Activated CD4-positive, alpha-beta memory T cell treated with anti-CD3 and anti-CD28 coated beads, Interleukin-2, amount 10 ng/mL, durations not matched to agents 7 days and 5 days (primary cell): ENCODE measurements around the gene TNFRSF1A. TPM values are rescaled to one million over a fixed set of nuclear protein-coding genes. Genes with fewer than 3 reads are reported as not detected.

ENCODE experiments used
- CTCF ChIA-PET: fragments of 350-600 bp; sonication (Branson Sonifier 250); formaldehyde crosslinking; loops from one replicate; lab custom pipeline; 2021; ENCODE audit warnings: antibody characterized with exemption, inconsistent platforms; lab: Charles Lee
- POLR2A ChIA-PET: fragments of 350-600 bp; sonication (Branson Sonifier 250); formaldehyde crosslinking; loops from one replicate; lab custom pipeline; 2021; ENCODE audit warnings: antibody characterized with exemption; lab: Charles Lee
- DNase-seq: peaks from one replicate; pipeline ENCODE4 v3.0.0-alpha.2; 2020
- H3K27ac Mint-ChIP-seq: one replicate; pipeline ENCODE4 v1.8.0; 2021; ENCODE audit warnings: mild to moderate bottlenecking, mixed read lengths
- H3K27me3 Mint-ChIP-seq: one replicate; pipeline ENCODE4 v1.8.0; 2021; ENCODE audit warnings: mixed read lengths
- H3K36me3 Mint-ChIP-seq: one replicate; pipeline ENCODE4 v1.8.0; 2021; ENCODE audit warnings: low read depth, mixed read lengths
- H3K4me1 Mint-ChIP-seq: one replicate; pipeline ENCODE4 v1.8.0; 2021; ENCODE audit warnings: mixed read lengths
- H3K4me3 Mint-ChIP-seq: one replicate; pipeline ENCODE4 v1.8.0; 2021; ENCODE audit warnings: mild to moderate bottlenecking, mixed read lengths
- H3K9me3 Mint-ChIP-seq: one replicate; pipeline ENCODE4 v1.8.0; 2021; ENCODE audit warnings: mixed read lengths
- total RNA-seq, 2 experiments: library from RNA; stranded (reverse); gene quantifications; one replicate each; pipeline ENCODE4 v1.2.3, GENCODE V29; 2021

The TNFRSF1A gene
- total RNA-seq, 2 experiments from 2014 or later = 61.5 to 61.9 TPM

DNA sequence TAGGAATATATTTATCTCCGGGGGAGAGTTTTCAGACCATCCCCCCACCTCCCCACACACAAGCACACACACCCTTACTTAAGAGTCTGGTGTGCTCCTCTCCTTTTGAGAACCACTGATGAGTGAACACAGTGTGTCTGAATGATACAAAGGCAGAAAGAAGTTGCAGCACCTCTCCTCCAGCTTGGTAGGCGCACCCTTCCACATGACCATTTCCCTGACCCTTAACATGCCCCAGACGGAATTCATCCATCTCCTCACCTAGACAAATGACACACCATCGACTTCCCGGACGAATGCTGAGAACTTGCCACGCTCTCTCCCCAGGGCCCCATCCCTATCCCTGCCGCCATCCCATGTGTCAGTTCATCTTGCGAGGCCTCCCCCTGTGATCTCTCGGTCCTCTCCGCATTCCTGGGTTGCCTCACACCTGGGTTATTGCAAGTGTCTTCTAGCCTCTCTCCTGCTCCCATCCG lies 3.9 kb downstream of the TNFRSF1A start:
- peaks cover 14% of the 10 kb centered on the region for H3K4me1 Mint-ChIP-seq
- POLR2A ChIA-PET = interaction anchor here (1.0 to 5.1 kb wide), 5 partner anchors 8 to 194 kb away, joined by 4 to 47 read pairs (median 20); partner anchors contain the start of gene TAPBPL
- CTCF ChIA-PET = interaction anchor here (1.4 to 4.6 kb wide), 5 partner anchors 15 to 200 kb away, joined by 3 to 71 read pairs (median 19); no protein-coding TSS in a partner anchor

DNA sequence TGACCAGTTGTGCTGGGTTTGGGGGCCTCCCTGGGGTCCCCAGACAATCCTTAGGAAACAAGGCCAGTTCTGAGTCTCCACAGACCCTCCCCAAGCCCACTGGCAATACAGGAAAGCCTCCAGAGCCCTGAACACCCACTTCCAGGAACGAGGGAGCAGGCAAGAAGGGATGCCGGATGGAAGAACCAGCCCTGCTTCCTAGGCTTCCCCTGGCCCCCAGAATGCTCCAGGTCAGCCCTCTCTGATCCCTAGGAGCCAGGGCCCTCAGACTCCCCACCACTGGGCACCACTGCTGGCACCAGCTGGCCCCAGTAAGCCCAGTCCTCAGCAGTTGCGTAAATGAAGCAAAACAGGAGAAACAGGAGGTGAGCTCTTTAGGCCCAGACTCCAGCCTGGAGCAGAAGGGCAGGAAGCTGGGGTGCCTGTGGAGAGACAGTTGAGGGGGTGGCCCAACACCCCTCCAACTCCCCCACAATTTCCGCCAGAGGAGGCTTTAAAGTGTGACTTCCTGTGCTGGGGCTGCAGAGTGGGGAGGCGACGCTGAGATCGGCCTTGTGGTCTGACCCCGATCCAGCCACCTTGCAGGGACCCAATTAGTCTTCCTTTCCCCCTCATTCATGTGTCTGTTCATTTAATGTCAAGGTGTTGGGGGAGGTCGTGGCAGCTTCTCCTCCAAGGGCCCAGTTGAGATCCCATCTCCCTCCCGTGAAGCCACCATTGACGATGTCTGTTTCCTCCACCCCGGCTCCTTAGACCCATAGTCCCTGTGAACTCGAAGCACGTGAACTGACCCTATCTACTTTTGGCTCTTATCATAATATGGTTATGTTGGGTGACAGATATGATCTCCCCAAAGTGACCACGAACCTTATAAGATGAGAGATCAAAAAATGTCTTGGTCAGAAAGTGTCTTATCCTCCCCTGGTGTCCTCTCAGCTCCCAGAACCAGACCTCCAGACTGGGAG lies 4.7 kb downstream of the TNFRSF1A start:
- POLR2A ChIA-PET = interaction anchor here (0.6 to 5.1 kb wide), 16 partner anchors 9 to 197 kb away, joined by 3 to 47 read pairs (median 4); partner anchors contain the start of genes GAPDH, MRPL51, TAPBPL and VAMP1
- Mint-ChIP-seq H3K27ac (no peak overlapping the region), H3K27me3 (no peaks in the 10 kb centered on the region)

More for the DNA sequence above, 3.9 kb downstream of the TNFRSF1A start:
- no peak overlapping the region for H3K4me3 Mint-ChIP-seq
- no peak for DNase-seq
- no peaks in the 10 kb centered on the region for H3K9me3 Mint-ChIP-seq
- H3K36me3 Mint-ChIP-seq = peaks cover 30% of the 10 kb centered on the region
- no peak overlapping the region for H3K27ac Mint-ChIP-seq
- no peaks in the 10 kb centered on the region for H3K27me3 Mint-ChIP-seq

DNA sequence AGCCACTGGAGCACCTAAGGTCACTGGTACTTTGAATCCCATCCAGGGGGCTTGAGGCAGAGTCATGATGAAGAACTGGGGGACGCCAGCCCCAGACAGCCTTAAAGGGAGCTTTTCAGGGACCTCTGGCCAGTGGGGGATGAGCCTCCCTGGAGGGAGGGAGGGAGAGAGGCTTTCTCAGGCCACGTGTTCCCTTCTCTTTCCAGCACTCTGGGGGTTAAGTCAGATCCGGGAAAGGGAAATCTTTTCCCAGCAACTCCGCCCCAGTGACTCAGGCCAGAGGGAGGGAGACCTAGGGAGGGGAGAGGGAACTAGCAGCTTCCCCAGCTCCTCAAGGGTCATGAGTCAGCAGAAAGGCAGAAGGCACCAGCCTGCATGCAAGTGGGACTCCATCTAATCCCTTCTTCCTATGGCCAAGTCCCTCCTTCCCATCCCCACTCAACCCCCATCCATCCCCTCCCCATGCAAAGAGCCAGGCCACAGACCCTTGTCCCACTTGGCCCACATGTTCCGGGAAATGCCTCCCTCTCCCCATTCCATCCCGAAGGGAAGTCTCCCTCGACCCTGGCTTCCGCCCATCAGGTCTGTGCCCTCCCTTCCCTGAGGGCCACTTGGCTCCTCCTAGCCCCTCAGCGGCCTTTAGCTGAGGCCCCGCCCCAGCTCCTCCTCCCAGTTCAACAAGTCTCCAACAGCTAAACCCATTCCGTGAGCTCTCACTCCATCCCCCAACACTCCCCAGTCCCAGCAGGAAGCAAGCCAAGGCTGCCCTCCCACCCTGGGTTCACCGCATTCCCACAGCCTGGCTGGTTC lies 5.6 kb downstream of the TNFRSF1A start:
- Mint-ChIP-seq H3K9me3 (no peaks in the 10 kb centered on the region), H3K27ac (no peak overlapping the region), H3K36me3 (peaks cover 40% of the 10 kb centered on the region), H3K27me3 (no peaks in the 10 kb centered on the region), H3K4me3 (no peak overlapping the region), H3K4me1 (no peaks in the 10 kb centered on the region)
- POLR2A ChIA-PET = interaction anchor here (1.0 to 5.1 kb wide), 19 partner anchors 10 to 199 kb away, joined by 3 to 47 read pairs (median 4); partner anchors contain the start of genes GAPDH, TAPBPL and VAMP1
- CTCF ChIA-PET = interaction anchor here (0.9 to 4.6 kb wide), 19 partner anchors 9 to 201 kb away, joined by 3 to 71 read pairs (median 5); partner anchors contain the start of genes TAPBPL and VAMP1
- DNase-seq = peak; percentile 73

More for the DNA sequence above, 4.7 kb downstream of the TNFRSF1A start:
- DNase-seq = peak; percentile 79
- Mint-ChIP-seq H3K36me3 (peaks cover 39% of the 10 kb centered on the region), H3K4me3 (no peak overlapping the region), H3K4me1 (peaks cover 5% of the 10 kb centered on the region), H3K9me3 (no peaks in the 10 kb centered on the region)
- CTCF ChIA-PET = interaction anchor here (0.8 to 4.6 kb wide), 14 partner anchors 8 to 200 kb away, joined by 3 to 71 read pairs (median 10); partner anchors contain the start of gene TAPBPL

DNA sequence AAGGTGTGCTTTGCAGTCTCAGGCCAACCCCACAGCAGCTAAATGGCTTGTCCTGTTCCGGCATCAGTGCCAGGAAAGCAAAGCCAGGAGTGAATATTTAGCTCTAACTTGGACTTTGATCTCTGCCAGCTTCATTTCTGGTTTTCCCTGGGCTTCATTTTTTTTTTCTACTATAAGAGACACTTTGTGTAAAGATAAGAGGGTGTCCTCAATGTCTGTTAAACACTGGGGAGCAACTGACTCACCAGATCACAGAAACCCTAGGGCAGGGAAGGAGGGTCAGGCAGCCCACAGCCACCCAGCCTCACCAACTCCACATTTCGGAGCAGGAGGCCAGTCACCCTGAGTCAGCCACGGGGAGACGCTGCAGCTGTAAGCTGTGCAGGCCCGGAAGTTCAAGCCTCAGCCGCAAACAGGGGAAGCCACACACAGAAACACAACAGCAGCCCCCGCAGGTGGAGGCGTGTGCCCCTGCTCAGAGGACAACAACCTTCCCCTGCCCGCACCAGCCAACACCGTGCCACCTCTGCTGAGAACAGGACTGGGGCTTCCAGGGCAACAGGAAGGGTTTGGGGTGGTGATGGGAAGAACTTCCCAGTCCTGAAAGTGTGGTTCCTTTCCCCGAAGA lies 6.3 kb downstream of the TNFRSF1A start:
- Mint-ChIP-seq H3K27ac (no peak overlapping the region), H3K27me3 (no peaks in the 10 kb centered on the region), H3K9me3 (no peaks in the 10 kb centered on the region), H3K4me1 (no peaks in the 10 kb centered on the region), H3K4me3 (no peak overlapping the region), H3K36me3 (peaks cover 47% of the 10 kb centered on the region)
- DNase-seq = peak; percentile 90
- ChIA-PET POLR2A (interaction anchor here (0.7 to 5.1 kb wide), 22 partner anchors 10 to 204 kb away, joined by 3 to 47 read pairs (median 6); partner anchors contain the start of genes GAPDH, TAPBPL and VAMP1), CTCF (interaction anchor here (0.6 to 4.6 kb wide), 24 partner anchors 9 to 184 kb away, joined by 3 to 71 read pairs (median 6); partner anchors contain the start of genes TAPBPL and VAMP1)

DNA sequence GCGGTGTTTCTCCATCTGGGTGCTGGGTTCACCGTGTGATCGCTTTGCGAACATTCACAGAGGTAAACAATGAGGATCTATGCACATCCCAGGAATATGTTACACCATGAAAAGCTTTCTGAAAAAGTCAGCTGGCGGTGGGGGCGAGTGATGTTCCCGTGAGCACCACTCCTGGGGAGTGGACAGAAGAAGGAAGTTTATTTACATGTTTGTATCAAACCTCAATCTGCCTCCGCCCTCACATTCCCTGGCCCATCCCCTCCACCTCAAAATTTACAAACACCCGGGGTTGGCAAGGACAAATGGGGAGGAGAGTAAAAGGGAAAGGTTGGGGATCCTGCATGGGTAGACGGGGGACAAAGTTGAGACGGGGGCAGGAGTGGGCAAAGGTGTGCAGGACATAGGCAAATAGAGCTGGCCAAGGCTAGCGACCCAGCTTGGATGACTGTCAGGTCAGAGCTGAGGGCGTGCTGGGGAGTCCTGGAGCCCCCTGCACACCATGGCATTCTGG lies 6.9 kb downstream of the TNFRSF1A start:
- POLR2A ChIA-PET = interaction anchor here (0.6 to 5.1 kb wide), 20 partner anchors 9 to 205 kb away, joined by 3 to 47 read pairs (median 6); partner anchors contain the start of genes GAPDH, TAPBPL and VAMP1
- Mint-ChIP-seq H3K4me1 (peaks cover 2% of the 10 kb centered on the region), H3K36me3 (peaks cover 53% of the 10 kb centered on the region), H3K9me3 (no peaks in the 10 kb centered on the region), H3K27me3 (no peaks in the 10 kb centered on the region), H3K27ac (no peak overlapping the region), H3K4me3 (no peak overlapping the region)
- CTCF ChIA-PET = interaction anchor here (0.6 to 4.6 kb wide), 22 partner anchors 8 to 184 kb away, joined by 3 to 71 read pairs (median 6); partner anchors contain the start of genes TAPBPL and VAMP1
- DNase-seq = no peak

DNA sequence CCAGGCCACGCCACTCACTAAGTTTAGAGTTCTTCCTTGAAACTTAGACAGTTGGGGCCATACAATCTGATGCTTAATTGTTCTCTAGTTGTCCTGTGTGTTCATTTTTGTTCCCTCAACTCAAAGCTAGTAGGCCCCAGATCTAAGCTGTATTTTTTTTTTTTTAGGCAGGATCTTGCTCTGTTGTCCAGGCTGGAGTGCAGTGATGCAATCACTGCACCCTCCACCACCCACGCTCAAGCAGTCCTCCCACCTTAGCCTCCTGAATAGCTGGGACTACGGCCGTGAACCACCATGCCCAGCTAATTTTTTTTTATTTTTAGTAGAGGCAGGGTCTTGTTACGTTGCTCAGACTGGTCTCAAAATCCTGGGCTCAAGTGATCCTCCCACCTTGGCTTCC lies 7.5 kb downstream of the TNFRSF1A start:
- POLR2A ChIA-PET = interaction anchor here (0.6 to 5.1 kb wide), 10 partner anchors 9 to 201 kb away, joined by 3 to 47 read pairs (median 6); partner anchors contain the start of gene VAMP1
- peaks cover 2% of the 10 kb centered on the region for H3K4me1 Mint-ChIP-seq
- no peak overlapping the region for H3K4me3 Mint-ChIP-seq
- H3K9me3 Mint-ChIP-seq = no peaks in the 10 kb centered on the region
- no peak for DNase-seq
- H3K27me3 Mint-ChIP-seq = no peaks in the 10 kb centered on the region
- H3K36me3 Mint-ChIP-seq = peaks cover 57% of the 10 kb centered on the region
- no peak overlapping the region for H3K27ac Mint-ChIP-seq
- CTCF ChIA-PET = interaction anchor here (1.0 to 4.6 kb wide), 9 partner anchors 8 to 136 kb away, joined by 4 to 71 read pairs (median 11); partner anchors contain the start of gene VAMP1

DNA sequence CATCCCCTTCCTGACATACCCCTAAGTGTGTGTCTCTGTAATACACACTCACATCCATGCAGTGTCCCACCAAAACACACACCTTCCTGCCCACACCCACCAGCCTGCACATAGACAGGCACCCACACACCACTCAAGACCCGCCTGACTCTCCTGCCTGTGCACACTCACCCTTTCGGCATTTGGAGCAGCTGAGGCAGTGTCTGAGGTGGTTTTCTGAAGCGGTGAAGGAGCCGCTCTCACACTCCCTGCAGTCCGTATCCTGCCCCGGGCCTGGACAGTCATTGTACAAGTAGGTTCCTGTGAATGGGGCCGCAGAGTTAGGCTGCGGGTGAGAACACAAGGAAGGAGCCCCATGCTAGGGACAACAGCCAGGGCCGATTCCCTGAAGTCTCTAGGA lies 8.3 kb downstream of the TNFRSF1A start:
- ChIA-PET CTCF (interaction anchor here (1.0 to 4.6 kb wide), 4 partner anchors 11 to 137 kb away, joined by 4 to 71 read pairs (median 34); partner anchors contain the start of gene VAMP1), POLR2A (interaction anchor here (1.3 to 5.1 kb wide), 3 partner anchors 8 to 12 kb away, joined by 3 to 38 read pairs (median 6); no protein-coding TSS in a partner anchor)
- DNase-seq = no peak
- no peaks in the 10 kb centered on the region for H3K27me3 Mint-ChIP-seq
- no peak overlapping the region for H3K4me3 Mint-ChIP-seq
- peaks cover 59% of the 10 kb centered on the region for H3K36me3 Mint-ChIP-seq
- H3K4me1 Mint-ChIP-seq = peaks cover 2% of the 10 kb centered on the region
- H3K27ac Mint-ChIP-seq = peak overlapping the region; percentile 77
- no peaks in the 10 kb centered on the region for H3K9me3 Mint-ChIP-seq

DNA sequence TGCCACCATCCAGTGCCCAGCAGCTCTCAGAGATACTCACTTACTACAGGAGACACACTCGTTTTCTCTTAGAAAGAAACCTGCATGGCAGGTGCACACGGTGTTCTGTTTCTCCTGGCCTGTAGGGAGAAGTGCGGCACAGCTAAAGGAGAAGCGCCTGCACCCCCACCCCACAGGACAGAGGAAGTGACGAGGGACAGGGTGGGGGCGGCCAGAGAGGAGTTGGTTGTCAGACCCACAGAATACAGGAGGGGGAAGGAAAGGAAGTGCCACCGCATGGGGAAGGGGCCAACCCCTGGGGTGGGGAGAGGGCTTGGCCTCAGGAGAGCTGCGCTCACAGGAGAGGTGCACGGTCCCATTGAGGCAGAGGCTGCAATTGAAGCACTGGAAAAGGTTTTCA lies 8.8 kb downstream of the TNFRSF1A start:
- no peak overlapping the region for H3K4me3 Mint-ChIP-seq

DNA sequence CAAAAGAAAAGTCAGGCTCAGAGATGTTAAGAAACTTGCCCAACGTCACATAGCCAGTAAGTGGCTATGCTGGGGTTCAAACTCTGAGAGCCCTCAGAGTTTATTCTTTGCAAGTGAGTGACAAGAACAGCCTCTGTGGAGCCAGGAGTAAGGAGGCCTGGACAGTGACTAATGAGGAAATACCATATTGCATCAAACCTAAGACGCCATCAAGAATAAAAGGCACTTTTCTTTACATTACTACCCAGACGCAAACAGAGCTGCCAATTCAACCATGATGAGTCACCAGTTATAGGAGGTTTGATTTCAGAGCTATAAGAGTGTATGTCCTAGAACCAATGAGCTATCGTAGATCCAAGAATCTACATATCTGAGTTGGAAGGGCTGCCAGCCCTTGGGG lies 9.4 kb downstream of the TNFRSF1A start:
- Mint-ChIP-seq H3K4me1 (peaks cover 2% of the 10 kb centered on the region), H3K4me3 (no peak overlapping the region), H3K9me3 (no peaks in the 10 kb centered on the region), H3K27ac (peak overlapping the region; percentile 77), H3K27me3 (no peaks in the 10 kb centered on the region), H3K36me3 (peaks cover 63% of the 10 kb centered on the region)
- DNase-seq = no peak
- CTCF ChIA-PET = interaction anchor here (0.6 to 1.5 kb wide), 4 partner anchors 9 to 138 kb away, joined by 3 to 6 read pairs (median 4); partner anchors contain the start of gene VAMP1
- POLR2A ChIA-PET = interaction anchor here (0.9 kb wide), 1 partner anchor 203 kb away, joined by 3 read pairs; no protein-coding TSS in a partner anchor

More for the DNA sequence above, 8.8 kb downstream of the TNFRSF1A start:
- peaks cover 62% of the 10 kb centered on the region for H3K36me3 Mint-ChIP-seq
- no peak for DNase-seq
- H3K4me1 Mint-ChIP-seq = peaks cover 2% of the 10 kb centered on the region
- no peaks in the 10 kb centered on the region for H3K9me3 Mint-ChIP-seq
- peak overlapping the region; percentile 77 for H3K27ac Mint-ChIP-seq
- no peaks in the 10 kb centered on the region for H3K27me3 Mint-ChIP-seq
- CTCF ChIA-PET = interaction anchor here (1.1 to 4.6 kb wide), 3 partner anchors 10 to 133 kb away, joined by 3 to 31 read pairs (median 6); no protein-coding TSS in a partner anchor
- POLR2A ChIA-PET = interaction anchor here (0.9 to 5.1 kb wide), 3 partner anchors 10 to 203 kb away, joined by 3 to 38 read pairs (median 3); no protein-coding TSS in a partner anchor

DNA sequence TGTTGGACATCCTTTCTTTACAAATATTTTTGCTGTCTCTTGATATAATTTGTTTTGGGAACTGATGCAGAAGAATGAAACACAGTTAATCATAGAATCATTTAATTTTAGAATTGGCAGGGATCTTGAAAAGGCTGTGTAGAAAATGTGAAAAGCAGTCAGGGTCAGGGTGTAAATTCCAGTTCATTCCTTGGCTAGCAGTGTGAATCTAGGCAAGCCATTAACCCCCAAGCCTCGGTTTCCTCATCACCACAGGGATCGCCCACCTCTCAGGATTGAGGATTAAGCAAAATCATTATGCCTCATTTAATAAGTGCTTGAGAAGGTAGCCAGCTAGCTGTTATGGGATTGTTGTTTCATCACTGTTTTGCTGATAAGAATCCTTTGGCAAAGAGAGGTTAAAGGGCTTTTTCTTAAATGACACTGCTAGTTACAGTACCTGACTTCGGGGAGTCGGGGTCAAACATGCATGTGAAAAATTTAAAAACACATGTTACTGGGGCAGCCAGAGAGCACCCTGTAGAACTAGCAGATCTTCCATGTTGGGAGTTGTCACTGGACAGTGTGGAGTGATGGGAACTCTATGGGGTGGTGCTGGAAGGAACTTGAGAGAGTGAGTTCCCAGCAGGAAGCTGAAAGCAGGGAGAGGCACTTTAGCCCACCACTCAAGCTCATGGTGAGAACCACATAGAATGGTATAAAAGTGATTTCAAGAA lies 10.7 kb downstream of the TNFRSF1A start:
- no peak for DNase-seq
- POLR2A ChIA-PET = interaction anchor here (0.5 kb wide), 1 partner anchor 9 kb away, joined by 3 read pairs; no protein-coding TSS in a partner anchor

More for the DNA sequence above, 10.7 kb downstream of the TNFRSF1A start:
- no peak overlapping the region for H3K27ac Mint-ChIP-seq
- H3K4me3 Mint-ChIP-seq = no peak overlapping the region
- no peaks in the 10 kb centered on the region for H3K27me3 Mint-ChIP-seq
- CTCF ChIA-PET = interaction anchor here (1.2 kb wide), 1 partner anchor 139 kb away, joined by 4 read pairs; the partner anchor contains the start of gene VAMP1
- peaks cover 69% of the 10 kb centered on the region for H3K36me3 Mint-ChIP-seq
- H3K9me3 Mint-ChIP-seq = no peaks in the 10 kb centered on the region
- H3K4me1 Mint-ChIP-seq = peaks cover 6% of the 10 kb centered on the region
